NCI-H226 (cell line): Measurements from ENCODE around the gene CPSF4L.
A peak's percentile ranks its signal among the peaks of the same experiment; 100 is the strongest.

Experiments used
- DNase-seq: peaks from one replicate; pipeline ENCODE4 v3.0.0-alpha.2; 2015

The CPSF4L gene

DNA sequence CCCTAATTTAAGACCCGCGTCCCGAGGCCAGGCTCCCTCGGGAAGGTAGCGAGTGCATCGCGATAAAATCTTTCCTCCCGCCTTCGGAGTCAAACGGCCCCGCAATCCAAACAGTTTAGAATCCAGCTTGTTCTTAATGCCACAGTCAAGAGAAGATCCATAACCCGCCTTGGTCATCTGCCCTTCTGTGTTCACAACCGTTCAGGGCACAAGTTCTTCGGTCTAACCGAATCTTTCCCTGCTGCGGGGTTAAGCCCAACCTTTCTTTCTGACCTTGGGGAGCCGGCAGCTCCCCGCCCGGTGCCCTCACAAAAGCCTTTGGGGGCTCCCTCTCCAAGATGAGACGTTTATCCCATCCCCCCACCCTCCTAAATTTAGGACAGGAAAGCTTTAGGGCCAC is 30.3 kb downstream of the CPSF4L start:
- no peak for DNase-seq

DNA sequence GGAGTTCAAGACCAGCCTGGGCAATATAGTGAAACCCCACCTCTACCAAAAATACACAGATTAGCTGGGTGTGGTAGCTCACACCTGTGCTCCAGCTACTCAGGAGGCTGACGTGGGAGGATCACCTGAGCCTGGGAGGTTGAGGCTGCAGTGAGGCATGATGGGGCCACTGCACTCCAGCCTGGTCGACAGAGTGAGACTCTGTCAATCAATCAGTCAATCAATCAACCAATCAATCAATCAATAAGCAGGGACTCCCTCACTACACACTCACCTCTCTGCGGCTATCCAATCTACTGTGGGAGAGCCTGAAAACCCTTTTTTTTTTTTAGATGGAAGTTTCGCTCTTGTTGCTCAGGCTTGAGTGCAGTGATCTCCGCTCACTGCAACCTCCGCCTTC is 31.6 kb downstream of the CPSF4L start:
- DNase-seq = no peak

DNA sequence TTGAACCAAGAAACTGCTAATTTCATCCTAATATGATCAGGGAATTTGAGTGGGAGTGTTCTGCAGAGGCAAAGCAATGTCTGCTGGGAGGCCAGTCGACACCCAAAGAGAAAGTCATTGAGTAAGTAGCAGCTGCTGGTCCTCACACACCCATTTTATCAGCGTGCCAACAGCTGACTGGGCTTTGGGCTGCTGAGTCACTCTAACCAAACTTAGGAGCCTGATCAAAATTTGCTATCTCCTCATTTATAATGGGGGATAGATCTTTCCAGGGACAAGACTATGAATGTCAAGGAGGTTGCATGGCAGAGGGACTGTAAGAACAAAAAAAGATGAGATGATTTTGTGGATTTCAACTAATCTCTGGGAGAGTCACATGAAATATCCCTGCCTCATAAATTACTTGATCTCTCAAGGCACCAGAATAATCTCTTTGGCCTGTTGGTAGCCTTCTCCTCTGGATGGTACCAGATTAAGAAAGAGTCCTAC is 32.9 kb downstream of the CPSF4L start:
- DNase-seq = peak; percentile 79

DNA sequence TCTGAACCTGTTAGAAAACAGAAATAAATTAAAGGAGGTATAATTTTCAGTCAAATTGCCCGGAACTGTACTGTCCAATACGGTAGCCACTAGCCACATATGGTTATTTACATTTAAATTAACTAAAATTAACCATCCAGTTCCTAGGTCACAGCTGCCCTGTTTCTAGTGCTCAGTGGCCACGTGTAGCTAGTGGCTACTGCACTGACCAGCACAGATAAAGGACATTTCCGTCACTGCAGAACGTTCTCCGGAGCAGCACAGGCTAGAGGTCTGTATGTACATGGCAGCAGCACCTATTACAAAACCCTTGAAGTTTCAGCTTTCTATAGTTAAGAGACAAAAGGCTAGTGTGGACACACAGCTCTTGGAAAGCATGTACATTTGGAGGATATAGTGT is 33.7 kb downstream of the CPSF4L start:
- no peak for DNase-seq

DNA sequence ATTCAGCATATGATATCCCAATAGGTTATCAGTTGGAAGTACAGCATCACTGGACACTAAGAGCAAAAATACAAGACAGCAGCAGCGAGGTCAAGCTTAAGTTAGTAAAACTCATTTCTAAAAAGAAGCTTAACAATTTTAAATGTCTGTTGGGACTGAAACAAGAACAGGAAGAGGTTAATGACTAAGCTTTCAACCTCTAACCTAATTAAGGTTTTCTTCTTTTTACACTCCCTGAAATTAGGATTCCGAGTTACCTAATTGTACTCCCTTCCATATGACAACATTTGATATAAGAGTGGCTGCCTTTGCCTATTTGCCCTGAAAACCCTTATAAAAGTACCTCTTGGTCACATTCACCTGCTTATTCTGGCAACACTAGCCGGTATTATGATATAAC is 34.3 kb downstream of the CPSF4L start:
- no peak for DNase-seq

DNA sequence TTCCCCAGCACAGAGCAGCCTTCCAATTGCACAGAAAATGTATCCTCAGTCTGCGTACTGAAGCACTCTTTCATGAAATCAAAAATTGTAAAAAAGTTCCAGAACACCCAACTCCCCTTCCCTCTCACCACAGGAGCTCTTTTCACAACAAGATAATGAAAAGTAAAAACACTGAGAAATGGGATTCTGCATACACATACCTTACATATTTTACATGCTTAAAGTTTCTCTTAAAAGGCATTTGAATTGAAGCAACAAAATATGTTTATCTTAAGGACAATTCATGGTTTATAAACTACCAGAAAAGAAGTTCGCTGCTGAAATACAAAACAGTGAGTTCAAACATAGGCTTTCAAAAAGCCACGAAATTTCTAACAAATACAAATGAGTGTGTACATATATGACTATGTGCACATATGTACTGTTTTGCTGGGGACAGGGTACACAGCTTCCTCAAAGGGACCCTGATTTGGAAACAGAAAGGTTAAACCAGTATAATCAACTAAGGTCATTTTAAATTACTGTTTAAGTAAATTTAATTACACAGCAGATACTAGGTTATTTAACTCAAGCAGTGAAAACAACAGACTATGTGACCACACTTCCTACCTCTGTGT is 35.0 kb downstream of the CPSF4L start:
- DNase-seq = no peak

DNA sequence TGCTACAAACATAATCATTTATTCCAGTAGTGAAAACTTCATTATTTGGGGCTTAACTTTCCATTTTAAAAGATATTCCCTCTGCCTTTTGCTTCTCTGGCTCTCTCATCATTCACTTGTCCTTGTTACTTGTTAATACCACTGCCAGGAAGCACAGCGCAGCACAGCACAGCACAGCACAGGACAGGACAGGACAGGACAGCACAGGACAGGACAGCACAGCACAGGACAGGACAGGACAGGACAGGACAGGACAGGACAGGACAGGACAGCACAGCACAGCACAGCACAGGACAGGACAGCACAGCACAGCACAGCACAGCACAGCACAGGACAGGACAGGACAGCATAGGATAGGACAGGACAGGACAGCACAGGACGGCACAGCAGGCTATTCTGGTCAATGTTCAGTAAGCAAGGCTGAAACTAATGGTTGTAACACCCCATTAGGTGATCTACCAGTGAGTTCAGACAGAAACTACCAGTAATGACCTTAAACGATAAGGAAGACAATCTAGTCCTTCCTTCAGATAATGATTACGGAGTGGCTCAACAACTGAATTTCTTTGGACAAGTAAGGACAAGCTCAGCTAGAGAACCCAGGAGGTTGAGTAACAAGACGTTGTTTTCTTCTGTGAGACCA is 36.9 kb downstream of the CPSF4L start:
- DNase-seq = no peak

DNA sequence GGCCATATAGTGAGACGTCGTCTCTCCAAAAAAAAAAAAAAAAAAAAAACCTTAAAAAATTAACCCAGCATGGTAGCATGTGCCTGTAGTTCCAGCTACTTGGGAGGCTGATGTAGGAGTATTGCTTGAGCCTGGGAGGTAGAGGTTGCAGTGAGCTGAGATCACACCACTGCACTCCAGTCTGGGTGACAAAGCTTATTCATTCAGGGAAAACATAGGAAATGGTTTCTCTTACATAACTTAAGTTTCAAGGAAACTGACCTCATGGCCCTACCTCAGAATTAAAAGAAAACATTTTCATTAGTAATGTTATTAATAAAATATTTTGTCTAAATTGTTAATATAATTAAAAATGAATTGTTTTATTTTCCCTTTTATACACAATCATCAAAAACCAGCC is 37.4 kb downstream of the CPSF4L start:
- DNase-seq = no peak

DNA sequence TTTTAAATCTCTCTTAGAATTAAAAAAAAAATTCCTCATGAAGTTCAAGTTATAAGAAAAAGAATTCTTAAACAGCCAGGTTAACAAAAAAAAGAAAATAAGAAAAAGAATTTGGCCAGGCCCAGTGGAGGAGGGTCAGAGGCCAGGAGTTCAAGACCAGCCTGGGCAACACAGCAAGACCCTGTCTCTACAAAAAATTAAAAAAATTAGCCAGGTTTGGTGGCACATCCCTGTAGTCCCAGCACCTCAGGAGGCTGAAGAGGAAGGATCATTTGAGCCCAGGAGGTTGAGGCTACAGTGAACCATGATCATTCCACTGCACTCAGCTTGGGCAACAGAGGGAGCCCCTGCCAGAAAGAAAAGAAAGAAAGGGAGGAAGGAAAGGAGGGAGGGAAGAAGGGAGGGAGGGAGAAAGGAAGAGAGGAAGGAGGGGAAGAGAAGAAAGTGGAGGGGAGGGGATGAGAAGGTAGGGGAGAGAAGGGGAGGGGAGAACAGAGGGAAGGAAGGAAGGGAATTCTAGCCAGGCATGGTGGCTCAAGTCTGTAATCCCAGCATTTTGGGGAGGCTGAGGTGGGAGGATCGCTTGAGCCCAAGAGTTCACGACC is 38.0 kb downstream of the CPSF4L start:
- no peak for DNase-seq

DNA sequence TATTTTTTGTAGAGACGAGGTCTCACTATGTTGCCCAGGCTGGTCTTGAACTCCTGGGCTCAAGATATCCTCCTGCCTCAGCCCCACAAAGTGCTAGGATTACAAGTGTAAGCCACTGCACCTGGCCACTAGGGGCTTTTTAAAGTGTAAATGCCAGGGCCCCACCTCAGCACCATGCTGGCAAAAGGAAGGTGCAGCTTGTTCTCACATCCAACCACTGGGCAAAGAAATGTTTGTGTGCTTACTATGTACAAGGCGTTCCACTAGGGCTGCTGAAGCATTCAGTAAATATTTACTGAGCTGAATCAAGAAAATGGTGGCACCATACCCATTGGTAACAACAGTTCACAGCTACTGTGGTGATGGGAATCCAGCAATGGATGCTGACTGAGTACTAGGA is 46.2 kb downstream of the CPSF4L start:
- DNase-seq = no peak

DNA sequence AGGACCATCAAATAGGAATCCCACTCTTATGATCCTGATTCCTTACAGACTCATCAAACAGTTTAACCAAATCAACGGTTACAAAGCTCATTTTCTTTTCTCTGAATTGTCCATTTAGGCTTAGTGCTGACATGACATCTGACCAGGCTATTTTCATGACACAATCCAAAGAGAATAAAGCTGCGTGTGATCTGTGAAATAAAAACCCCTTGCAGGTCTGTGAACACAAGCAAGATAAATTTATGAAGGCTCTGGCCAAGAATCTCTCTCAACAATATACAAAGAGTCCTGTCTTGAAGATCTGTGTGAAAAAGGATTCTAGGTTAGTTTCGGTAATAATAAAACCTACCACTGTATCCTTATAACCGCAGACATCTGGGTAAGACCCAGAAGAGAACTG is 46.8 kb downstream of the CPSF4L start:
- no peak for DNase-seq

DNA sequence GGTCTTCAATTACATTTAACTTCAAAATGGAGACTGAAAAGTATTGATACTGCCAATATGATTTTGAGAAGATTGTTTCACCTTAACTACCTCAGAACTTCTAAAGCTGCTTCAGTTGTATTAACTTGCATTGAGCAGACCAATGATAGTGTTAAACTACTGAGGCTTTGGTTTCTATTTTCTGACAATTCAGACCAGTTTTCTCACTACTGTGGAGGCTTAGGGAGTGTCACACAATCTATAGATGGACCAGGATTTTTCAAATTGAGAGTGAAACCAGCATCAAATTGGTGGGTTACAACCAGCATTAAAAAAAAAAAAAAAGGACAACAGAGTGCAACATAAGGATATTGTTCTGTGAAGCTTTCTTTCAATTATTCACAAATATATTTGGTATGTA is 47.7 kb downstream of the CPSF4L start:
- DNase-seq = no peak

DNA sequence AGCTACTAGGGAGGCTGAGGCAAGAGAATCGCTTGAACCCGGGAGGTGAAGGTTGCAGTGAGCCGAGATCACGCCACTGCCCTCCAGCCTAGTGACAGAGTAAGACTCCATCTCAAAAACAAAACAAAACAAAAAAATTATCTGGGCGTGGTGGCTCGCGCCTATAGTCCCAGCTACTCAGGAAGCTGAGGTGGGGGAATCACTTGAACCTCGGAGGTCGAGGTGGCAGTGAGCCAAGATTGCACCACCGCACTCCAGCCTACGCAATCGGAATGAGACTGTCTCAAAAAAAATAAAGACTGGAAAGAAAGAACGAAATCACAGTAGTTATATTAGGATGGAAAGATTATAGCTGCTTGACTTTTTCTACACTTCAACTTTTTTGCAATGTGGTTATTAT is 49.9 kb downstream of the CPSF4L start:
- DNase-seq = no peak

DNA sequence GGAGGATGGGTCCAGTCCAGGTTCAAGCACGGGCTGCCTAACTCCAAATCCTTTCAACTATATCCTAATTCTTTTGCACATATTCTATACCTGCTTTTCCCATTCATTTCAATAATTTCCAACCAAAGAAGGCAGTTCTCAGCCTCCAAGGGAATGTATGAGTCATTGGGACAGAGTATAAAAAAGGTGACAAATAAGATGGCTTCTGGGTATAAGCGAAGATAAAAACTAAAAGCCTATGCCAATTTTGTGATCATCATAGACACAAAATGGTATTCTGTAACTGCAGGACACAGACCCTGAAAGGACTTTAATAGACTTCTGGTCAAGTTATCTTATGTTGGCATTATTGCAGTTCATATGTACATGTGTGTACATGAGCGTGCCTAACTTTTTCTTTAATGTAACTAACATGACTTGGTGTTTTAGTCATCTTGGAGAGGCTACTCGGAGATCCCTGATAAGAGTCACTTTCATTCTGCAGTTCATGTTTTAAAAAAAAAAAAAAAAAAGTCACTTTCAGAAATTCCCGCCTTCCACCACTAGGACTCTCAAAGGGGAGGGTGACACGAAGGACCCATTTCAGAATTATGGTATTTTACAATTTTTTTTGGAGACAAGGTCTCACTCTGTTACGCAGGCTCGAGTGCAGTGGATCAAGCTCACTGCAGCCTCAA is 51.5 kb downstream of the CPSF4L start:
- no peak for DNase-seq

DNA sequence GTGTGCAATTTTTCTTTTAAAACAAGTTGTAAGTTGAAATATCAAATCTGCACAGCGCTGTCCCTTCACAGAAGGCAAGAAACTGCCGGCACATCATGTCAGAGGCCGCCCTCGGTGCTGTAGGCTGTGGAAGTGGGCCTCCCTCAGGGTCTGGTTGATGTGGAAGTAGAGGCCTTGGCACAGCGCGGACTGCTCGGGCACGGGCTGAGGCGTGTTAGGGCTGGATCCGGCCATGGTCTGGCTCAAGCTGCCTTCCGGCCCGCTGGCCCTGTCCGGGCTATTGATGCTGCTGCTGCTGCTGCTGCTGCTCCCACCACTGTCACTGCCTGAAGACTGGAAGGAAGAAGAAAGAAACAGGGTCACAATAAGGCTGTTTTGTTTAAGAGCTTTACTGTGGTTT is 52.2 kb downstream of the CPSF4L start:
- no peak for DNase-seq

DNA sequence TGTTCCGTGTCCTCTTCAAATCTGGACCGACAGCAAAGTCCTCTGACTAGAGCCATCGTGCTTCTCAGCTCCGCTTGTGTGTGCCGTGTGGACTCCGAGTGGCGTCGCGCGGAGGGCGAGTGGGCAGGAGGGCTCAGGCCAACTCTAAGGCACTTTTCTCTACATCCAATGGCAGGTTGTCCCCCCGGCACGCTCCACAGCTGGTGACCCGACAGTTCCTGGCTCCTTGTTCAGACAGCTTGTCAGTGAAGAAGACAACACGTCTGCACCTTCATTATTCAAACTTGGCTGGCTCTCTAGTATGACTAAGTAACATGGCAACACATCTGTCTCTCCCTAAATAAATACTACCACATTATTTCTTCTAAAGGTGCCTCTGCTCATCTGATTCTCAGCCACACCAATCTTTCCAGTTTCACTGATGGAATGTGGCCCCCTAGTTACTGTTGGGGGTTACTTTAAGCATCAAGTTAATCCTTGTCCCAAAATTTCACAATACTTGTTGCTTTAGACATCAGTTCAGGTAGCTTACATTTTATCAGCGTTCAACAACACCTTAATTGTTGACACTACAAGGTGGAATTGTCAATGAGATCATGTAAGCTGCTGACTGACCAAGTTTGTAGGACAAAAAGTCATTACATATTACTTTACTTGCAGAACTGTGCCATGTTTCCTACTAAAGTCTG is 53.4 kb downstream of the CPSF4L start:
- DNase-seq = no peak

DNA sequence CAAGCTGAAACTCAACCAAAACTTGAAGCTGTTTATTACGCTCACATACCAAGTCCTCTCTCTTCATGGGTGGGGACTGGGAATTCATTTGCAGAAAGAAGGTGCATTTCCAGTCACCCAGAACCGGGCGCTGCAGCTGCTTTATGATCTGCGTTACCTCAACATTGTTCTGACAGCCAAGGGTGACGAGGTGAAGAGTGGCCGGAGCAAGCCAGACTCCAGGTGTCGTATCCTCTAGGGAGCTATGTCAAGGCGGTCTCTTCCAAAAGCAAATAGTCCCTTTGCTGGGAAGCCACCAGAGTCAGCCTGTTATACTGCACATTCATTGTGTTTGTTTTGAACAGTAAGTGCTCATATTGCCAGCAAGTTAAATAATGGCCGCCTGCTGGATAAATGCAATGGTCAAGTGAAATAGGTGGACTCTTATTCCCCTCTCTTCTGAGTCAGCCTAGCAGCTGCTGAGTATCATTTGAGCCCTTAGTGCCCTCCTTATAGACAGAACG is 56.2 kb downstream of the CPSF4L start:
- no peak for DNase-seq

DNA sequence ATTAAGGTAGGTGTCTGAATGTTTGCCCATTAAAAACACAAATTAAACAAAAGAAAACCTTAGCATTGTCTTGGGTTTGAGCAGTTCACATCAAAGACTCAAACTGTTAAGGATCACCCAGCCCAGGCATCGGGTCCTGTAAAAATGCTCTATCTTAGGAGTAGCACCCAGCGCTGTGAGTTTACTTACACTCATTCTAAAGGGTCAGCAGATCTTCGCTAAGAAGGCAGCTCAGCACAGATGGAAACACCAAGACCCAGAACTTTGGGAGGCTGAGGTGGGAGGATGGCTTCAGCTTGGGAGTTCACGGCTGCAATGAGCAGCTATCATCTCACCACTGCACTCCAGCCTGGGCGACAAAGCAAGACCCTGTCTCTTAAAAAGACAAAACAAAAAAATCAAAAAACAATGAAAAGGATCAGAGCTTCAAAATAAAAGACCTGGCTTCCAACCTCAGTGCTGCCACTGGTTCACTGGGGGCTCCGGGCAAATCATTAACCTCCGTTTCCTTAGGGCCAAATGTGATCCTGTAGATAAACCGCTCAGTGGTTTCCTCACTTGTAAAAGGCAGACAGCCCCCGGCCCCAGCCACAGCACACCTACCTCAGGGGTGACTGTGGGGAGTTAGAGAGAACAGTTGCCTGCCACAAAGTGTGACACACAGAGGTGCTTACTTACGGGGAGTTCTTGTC is 57.7 kb downstream of the CPSF4L start:
- no peak for DNase-seq

DNA sequence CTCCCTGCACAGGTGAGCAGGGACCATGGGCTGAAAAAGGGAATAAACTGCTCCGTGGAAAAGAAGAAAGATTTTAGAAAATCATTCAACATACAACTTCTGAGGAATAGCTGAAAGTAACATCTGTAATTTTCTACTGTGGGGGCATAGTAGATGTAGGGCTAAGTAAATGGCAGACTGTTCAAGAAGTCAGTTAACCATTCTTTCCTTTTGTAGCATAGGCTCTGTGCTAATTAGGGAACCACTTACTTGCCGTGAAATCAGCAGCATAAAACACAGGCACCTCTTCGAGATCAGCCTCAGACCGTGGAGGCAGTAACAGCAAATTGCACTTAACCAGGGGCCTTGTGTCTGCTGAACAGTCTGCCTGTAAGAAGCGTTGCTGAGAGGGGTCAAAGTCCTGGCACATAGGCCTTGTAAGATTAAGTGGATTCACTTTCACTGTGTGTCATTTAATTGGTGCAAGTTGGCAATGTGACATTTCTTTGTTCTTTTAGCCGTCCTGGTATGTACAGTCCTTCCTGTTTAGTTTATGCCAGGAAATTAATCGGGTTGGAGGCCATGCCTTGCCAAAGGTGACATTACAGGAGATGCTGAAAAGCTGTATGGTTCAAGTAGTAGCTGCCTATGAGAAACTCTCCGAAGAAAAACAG is 58.4 kb downstream of the CPSF4L start:
- DNase-seq = no peak

DNA sequence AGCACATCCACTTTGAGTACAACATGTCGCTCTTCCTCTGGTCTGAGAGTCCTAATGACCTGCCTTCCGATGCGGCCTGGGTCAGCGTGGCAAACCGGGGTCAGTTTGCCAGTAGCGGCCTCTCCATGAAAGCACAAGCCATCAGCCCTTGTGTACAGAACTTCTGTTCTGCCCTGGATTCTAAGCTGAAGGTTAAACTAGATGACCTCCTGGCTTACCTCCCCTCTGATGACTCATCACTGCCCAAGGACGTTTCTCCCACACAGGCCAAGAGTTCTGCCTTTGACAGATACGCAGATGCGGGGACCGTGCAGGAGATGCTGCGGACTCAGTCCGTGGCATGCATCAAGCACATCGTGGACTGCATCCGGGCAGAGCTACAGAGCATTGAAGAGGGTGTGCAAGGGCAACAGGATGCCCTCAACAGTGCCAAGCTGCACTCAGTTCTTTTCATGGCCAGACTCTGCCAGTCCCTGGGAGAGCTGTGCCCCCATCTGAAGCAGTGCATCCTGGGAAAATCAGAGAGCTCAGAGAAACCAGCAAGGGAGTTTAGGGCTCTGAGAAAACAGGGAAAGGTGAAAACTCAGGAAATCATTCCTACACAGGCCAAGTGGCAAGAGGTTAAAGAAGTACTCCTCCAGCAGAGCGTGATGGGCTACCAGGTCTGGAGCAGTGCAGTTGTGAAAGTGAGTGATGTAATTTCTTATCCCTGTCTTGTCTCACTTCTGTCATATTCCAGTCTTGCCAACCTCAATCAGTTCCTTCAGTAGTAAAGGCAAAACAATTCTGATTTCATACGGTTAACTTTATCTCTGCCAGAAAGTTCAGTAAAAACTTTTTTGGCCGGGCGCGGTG is 60.2 kb downstream of the CPSF4L start:
- DNase-seq = no peak

DNA sequence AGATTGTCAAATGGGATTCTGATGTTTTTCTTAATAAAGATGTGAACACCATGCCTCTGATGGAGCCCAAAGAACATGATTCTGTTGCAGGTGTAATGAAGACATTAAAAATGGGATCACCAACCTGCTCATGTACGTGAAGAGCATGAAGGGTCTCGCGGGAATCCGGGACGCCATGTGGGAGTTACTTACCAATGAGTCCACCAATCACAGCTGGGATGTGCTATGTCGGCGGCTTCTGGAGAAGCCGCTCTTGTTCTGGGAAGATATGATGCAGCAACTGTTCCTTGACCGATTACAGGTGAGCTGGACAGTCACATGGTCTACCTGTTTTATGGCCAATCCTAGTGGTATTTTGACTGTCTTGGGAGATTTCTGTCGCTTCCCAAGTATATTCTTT is 61.2 kb downstream of the CPSF4L start:
- DNase-seq = no peak
